ENCODE results near the gene CRELD1. TPM values are rescaled to one million over a fixed set of nuclear protein-coding genes. Genes with fewer than 3 reads are reported as not detected.

Gene CRELD1
- total and polyA plus RNA-seq, 2 of the 13 experiments (the other 11 are each of a cell fraction or from before 2014, with no cell fraction given): 27.1 to 61.9 TPM

GRCh38 chr3:9897408-9898372, 35.9 kb upstream of the CRELD1 start (continued):
- no peak for TF ChIP-seq TERF1 (CRISPR knock-in tag; IDR thresholded peaks at IDR 0.05)
- TF ChIP-seq HNRNPK (IDR thresholded peaks at IDR 0.05; ENCODE audit: low read depth, low read length, poor library complexity, severe bottlenecking): no peak
- TF ChIP-seq, protein P1, sequence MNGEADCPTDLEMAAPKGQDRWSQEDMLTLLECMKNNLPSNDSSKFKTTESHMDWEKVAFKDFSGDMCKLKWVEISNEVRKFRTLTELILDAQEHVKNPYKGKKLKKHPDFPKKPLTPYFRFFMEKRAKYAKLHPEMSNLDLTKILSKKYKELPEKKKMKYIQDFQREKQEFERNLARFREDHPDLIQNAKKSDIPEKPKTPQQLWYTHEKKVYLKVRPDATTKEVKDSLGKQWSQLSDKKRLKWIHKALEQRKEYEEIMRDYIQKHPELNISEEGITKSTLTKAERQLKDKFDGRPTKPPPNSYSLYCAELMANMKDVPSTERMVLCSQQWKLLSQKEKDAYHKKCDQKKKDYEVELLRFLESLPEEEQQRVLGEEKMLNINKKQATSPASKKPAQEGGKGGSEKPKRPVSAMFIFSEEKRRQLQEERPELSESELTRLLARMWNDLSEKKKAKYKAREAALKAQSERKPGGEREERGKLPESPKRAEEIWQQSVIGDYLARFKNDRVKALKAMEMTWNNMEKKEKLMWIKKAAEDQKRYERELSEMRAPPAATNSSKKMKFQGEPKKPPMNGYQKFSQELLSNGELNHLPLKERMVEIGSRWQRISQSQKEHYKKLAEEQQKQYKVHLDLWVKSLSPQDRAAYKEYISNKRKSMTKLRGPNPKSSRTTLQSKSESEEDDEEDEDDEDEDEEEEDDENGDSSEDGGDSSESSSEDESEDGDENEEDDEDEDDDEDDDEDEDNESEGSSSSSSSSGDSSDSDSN (CRISPR knock-in tag; IDR thresholded peaks at IDR 0.05): no peak; the same call in 1 of the 2 replicates
- no peak for TF ChIP-seq ZFP37 (CRISPR knock-in tag; IDR thresholded peaks at IDR 0.05; ENCODE audit: borderline replicate concordance)
- TF ChIP-seq ZNF143 (CRISPR knock-in tag; IDR thresholded peaks at IDR 0.05): no peak
- TF ChIP-seq ZNF558 (CRISPR knock-in tag; IDR thresholded peaks at IDR 0.05; ENCODE audit: borderline replicate concordance): no peak
- no peak for TF ChIP-seq ZNF687 (CRISPR knock-in tag; IDR thresholded peaks at IDR 0.05)
- TF ChIP-seq SMARCE1 (IDR thresholded peaks at IDR 0.05; ENCODE audit: borderline replicate concordance): no peak
- no peak for TF ChIP-seq SMAD1 (CRISPR knock-in tag; IDR thresholded peaks at IDR 0.05; ENCODE audit: borderline replicate concordance, low read depth)
- TF ChIP-seq FOSL2 (CRISPR knock-in tag; IDR thresholded peaks at IDR 0.05): peak; percentile 31; the same call in 1 of the 2 replicates
- no peak for TF ChIP-seq FOXP1 (IDR thresholded peaks at IDR 0.05)
- TF ChIP-seq FOXP1 (CRISPR knock-in tag; IDR thresholded peaks at IDR 0.05): 0 out of 2 replicates have a peak, but pooled peaks have one; percentile 30
- no peak for TF ChIP-seq MBNL3 (CRISPR knock-in tag; conservative IDR thresholded peaks at IDR 0.05)
- no peak; the same call in none of the 2 replicates for TF ChIP-seq NCOR1 (IDR thresholded peaks at IDR 0.05; ENCODE audit: borderline replicate concordance, low read length)
- TF ChIP-seq XRCC5 (optimal IDR thresholded peaks at IDR 0.05; ENCODE audit: low read length): peak; percentile 61
- no peak for TF ChIP-seq RAD21 (CRISPR knock-in tag; IDR thresholded peaks at IDR 0.05)
- TF ChIP-seq, protein P2, sequence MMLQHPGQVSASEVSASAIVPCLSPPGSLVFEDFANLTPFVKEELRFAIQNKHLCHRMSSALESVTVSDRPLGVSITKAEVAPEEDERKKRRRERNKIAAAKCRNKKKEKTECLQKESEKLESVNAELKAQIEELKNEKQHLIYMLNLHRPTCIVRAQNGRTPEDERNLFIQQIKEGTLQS (CRISPR knock-in tag; IDR thresholded peaks at IDR 0.05): no peak
- TF ChIP-seq, protein P3, sequence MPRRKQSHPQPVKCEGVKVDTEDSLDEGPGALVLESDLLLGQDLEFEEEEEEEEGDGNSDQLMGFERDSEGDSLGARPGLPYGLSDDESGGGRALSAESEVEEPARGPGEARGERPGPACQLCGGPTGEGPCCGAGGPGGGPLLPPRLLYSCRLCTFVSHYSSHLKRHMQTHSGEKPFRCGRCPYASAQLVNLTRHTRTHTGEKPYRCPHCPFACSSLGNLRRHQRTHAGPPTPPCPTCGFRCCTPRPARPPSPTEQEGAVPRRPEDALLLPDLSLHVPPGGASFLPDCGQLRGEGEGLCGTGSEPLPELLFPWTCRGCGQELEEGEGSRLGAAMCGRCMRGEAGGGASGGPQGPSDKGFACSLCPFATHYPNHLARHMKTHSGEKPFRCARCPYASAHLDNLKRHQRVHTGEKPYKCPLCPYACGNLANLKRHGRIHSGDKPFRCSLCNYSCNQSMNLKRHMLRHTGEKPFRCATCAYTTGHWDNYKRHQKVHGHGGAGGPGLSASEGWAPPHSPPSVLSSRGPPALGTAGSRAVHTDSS (CRISPR knock-in tag; conservative IDR thresholded peaks at IDR 0.05): no peak
